Stimulated activated CD8-positive, alpha-beta memory T cell treated with anti-CD3 and anti-CD28 coated beads, Interleukin-2, amount 100 ng/mL, for 1 hour (primary cell): Measurements from ENCODE around the gene ATP1A4.

Experiments used
- DNase-seq, 2 donors: peaks; one replicate each; pipeline ENCODE4 v3.0.0-alpha.2; 2020; ENCODE audit warnings: low read depth in 2 of 2

Gene ATP1A4

GRCh38 chr1:160171980-160172379, 20.6 kb downstream of the ATP1A4 start:
- DNase-seq = no peak

GRCh38 chr1:160177231-160177630, 25.8 kb downstream of the ATP1A4 start:
- no peak for DNase-seq

DNA sequence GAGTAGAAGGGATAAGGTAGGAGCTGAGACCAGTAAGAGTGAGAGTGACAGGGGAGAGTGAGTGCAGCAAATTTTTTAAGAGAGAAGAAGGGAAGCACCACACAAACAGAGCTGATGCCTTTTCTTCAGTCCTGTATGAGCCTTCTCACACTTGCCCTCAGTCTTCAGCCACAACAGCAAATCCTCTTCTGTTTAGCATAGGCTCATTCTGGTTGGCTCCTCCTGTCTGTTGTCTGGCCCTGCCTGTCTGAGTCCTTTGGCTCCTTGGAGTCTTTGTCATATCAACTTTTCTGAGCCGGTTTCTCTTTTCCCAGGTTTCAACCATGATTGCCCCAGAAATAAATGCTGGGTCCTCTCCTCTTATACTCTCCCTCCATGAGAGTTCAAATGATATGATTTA, 26.3 kb downstream of the ATP1A4 start:
- no peak for DNase-seq

GRCh38 chr1:160178731-160179130, 27.3 kb downstream of the ATP1A4 start:
- no peak for DNase-seq

DNA sequence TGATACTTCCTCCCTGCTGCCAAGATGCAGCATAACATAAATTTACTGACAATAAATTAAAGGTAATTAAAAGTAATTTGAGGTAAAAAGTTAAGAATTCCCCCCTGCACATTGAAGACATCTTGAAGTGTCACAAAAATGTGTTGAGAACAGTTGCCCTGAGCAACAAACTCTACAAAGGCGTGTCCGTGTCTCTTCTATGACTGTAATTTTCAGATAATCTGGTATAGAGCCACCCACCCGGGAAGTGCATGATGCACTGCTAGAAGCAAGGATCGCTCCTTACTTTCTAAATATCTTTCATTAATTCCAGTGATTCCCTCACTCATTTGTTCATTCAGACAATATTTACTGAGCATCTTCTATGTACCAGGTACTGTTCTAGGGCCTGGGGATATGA, 27.9 kb downstream of the ATP1A4 start:
- no peak for DNase-seq

- DNase-seq = no peak
These were observed 34.8 kb downstream of the ATP1A4 start for GRCh38 chr1:160186246-160186645.

DNA sequence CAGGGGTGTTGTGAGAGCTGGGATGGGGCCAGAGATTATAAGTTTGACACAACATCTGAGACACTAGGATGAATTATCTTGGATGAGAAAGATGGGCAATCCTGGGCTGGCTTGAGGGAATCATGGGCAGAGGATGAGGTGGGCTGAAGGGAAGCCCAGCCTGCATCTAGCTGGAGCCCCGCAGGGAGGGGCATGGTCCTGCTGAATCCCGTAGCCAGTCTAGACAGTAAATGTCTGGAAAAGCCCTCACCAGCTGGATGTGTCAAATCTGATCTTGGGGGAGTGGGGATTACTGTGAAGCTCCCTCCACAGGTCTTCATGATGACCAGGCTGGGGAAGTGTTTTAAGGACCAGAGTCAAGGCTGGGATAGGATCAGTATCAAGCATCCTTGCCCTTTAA, 35.3 kb downstream of the ATP1A4 start:
- DNase-seq = no peak

DNA sequence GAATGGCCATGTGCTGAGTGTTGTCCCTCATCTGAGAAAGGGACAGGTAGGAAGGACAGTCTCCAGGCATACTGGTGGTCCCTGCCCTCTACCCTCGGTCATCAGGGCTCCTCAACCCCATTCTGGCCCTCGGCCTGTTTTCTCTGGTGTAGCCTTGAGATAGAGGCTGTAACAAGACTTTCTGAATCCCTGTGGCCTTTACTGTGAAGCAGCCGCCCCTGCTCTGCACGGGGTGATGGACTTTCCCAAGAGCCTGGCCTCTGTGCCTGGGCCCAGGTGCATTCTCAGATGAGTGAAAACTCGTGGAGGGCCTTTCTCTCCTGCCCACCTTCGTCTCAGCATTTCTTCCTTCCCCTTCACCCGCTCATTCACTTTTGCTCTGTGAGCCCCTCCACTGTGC, 36.0 kb downstream of the ATP1A4 start:
- no peak for DNase-seq

DNA sequence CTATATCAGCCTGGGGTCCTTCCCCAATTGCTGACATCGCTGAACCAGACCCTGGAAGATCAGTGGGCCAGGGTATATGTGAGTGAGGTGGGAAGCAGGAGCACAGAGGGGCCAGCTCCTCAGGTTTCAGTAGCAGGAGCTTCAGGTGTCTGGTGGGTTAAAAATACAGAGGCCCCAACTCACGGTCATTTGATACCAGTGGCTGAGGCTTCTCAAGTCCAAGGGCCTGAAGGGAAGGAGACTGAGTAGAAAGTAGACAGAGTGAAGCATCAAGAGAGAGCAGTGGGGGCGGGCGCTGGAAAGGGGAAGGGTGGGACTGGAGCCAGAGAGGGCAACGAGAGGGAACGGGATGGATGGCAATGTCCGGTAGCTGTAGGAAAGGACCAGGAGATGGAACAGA, 36.9 kb downstream of the ATP1A4 start:
- DNase-seq = no peak

DNA sequence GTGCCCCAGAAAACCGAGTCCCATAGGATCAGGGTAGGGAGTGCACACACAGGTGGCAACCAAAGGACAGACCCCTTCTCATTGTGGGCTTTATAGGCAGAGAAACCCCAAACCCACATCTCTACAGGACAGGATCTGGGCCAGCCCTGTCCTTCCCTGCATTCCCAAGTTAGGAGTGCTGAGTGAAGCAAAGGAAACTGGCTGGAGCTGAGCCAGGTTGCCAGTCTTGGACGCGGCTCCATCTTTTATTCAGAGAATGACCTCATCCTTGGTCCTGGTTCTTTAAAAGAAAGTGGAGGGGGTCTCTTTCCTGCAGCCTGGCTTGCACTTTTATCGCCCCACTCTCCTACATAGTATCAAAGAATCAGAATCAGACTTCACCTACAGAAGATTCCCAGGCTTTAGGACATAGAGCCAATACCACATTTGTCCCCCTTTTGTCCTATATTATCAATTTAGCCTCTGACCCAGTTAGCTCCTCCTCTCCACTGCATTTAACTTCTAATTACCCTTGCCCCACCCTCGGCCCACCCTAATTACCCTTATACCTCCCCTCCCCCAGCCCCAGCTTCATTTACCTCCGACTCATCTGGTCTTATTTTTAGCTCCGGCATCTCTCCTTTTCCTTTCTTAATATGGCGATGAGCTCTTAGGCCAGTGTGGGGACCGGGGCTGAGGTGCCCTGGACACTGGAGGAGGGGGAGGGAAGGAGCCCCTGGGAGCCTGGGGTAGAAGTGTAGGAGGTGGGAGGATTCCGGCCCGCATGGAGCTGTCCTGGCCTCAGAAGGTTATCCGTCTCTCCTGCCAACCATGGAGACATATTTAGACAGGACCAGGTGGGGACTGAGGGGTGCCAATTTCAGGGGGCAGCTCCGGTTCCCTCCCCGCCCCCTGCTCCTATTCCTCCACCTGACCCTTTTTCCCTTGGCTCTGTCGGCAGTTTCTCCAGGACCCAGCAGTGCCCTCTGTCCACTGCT, 38.5 kb downstream of the ATP1A4 start, which contains the start of gene CASQ1:
TSS of gene CASQ1 (plus strand) at position 927 of the 977 bp plus-strand sequence. CDS start 177 bp downstream, outside the sequence.
- no peak for DNase-seq

DNA sequence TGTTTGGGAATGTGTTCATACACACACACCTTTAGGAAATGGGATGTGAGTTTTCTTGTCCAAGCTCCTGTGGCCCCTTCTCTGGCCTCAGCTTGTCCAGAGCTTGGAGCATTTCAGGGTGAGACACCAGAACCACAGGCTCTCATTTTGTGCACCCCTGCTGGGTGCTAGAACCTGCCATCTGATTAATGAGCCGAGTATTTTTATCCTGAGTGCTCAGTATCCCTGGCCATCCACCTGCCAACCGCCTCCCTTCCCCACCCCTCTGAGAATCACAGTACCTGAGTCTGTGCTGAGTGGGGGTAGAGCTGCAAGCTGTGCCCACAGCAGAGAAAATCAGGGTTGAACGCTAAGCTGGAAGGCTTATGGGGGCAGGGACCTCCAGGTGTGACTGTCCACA, 40.4 kb downstream of the ATP1A4 start:
- DNase-seq = no peak

- no peak for DNase-seq
These were observed 40.8 kb downstream of the ATP1A4 start for GRCh38 chr1:160192234-160192633.

DNA sequence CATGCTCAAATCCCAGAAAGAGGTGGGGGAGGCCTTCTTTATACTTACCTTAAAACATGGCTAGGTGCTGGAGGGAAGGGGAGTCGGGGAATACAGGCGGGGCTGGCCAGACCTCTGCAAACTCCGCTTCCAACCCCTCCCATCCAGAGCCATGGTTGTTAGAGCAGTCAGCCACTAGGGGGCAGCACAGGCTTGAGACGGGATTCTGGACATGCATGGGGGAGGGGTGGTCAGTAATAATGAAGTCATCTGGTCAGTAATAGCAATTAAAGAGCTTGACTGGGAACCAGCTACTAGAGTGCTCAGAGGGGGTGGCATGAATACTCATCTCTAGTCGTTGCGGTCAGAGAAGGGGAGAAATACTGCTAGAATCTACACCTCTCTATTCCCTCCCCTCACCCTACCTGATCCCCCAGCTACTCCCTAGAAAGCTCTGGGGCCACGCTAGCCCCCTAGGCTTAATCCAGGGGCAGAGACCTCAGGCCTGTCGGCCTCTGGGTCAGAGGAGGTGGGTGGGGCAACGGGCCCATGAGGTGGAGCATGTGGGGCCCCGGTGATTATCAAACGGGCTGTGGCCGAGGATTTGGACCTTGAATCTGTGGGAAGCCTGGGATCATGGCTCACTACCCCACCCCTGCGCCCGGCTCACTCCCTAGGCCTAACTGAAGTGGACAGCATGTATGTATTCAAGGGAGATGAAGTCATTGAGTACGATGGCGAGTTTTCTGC, 41.9 kb downstream of the ATP1A4 start:
- peak; percentile 61 to 68 for DNase-seq

DNA sequence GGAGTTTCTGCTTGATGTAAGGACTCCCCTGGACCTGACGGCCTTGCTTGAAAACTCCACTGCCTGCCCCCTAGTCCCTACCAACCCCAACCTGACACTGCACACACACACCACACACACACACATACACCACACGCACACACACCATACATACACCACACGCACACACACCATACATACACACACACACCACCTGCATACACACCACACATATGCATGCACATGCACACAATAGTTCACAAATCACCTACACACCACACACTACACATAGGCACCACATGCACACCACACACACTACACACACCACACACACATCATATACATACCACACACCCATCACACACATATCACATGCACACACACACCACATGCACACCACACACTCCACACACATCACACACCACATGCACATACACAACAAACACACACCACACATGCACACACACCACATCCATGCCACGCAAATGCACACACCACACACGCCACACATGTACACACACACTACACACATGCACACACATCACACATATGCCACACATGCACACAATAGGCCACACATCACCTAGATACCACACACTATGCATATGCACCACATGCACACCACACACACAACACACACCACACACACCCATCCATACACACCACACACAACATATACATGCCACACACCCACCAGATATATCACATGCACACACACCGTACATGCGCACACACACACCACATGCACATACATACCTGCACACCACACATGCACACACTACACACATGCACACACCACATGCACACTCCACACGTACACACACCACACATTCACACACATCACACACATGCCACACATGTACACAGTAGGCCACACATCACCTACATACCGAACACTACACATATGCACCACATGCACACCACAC, 42.7 kb downstream of the ATP1A4 start:
- DNase-seq = no peak

- DNase-seq = no peak
These were observed 43.3 kb downstream of the ATP1A4 start for GRCh38 chr1:160194737-160195059.

- no peak for DNase-seq
These were observed 44.7 kb downstream of the ATP1A4 start for GRCh38 chr1:160196143-160196542.

DNA sequence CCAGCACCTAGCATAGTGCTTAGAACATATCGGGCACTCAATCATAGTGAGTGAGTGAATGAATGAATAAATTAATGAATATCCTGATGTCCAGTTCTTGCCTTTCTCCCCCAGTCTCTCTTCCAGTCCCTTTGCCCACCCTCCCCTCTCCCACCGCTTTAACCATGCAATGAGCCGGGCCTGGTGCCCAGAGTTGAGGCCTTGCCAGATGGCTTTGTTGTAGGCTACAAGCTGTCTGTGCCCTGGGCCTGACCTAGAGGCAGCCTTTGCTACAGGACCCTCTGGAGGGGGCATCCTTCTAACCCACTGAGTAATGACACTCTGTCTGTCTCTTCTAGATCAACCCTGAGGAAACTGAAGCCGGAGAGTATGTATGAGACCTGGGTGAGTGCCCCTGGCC, 45.8 kb downstream of the ATP1A4 start:
- no peak for DNase-seq

DNA sequence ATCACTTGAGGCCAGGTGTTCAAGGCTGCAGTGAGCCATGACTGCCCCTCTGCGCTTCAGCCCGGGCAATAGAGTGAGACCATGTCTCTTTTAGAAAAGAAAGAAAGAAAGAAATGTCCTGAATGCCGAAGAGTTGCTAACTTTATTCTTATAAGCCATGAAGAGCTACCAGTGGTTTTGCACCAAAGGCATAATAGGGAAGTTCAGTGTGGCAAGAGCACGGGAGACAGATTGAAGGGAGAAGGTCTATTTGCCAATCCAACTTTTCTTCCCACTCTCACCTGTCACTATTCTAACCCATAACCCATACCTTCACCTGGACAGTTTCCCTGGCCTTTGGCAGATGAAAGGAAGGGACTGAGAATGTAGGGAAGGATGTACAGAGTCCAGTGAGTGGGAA, 49.4 kb downstream of the ATP1A4 start:
- DNase-seq = no peak

GRCh38 chr1:160204526-160205241, 53.3 kb downstream of the ATP1A4 start:
- no peak for DNase-seq

GRCh38 chr1:160205242-160206035, 54.0 kb downstream of the ATP1A4 start, which contains the start of gene PEA15:
PEA15 (plus strand) TSS chr1:160205384; CDS start chr1:160211545, 6,161 bp downstream.
- peak; percentile 40 for DNase-seq
